Sigmoid colon (tissue), 7 donors: ENCODE data around the gene ARHGAP9. TPM values are rescaled to one million over a fixed set of nuclear protein-coding genes. Genes with fewer than 3 reads are reported as not detected.
"Not testable (repeated sequence)": the region's sequence is repeated elsewhere in the genome, so short reads cannot be mapped to it uniquely, and the experiment has no call there.

Experiments used
- DNase-seq: peaks from one replicate; pipeline ENCODE4 v3.0.0-alpha.2; 2019
- H3K27ac ChIP-seq, 4 donors: fragments of 200-600 bp; sonication (generic); one replicate each; pipeline ENCODE4 v1.5.1; 2016 to 2019; ENCODE audit warnings: mild to moderate bottlenecking in 1 of 4
- H3K27me3 ChIP-seq, 3 donors: fragments of 200-600 bp; sonication (generic); one replicate each; pipeline ENCODE4 v1.5.1; 2019; ENCODE audit warnings: mild to moderate bottlenecking in 1 of 3
- H3K36me3 ChIP-seq, 4 donors: fragments of 200-600 bp; sonication (generic); one replicate each; pipeline ENCODE4 v1.5.1; 2016 to 2019
- H3K4me1 ChIP-seq, 4 donors: fragments of 200-600 bp; sonication (generic); one replicate each; pipeline ENCODE4 v1.5.1; 2017 to 2019
- H3K4me3 ChIP-seq, 4 donors: fragments of 200-600 bp; sonication (generic); one replicate each; pipeline ENCODE4 v1.5.1; 2017 to 2019; ENCODE audit warnings: mild to moderate bottlenecking in 2 of 4, moderate library complexity in 1 of 4
- H3K9me3 ChIP-seq, 4 donors: fragments of 200-600 bp in 3 of 4; sonication (generic) in 3 of 4; one replicate each; pipeline versions ENCODE4 v1.5.1 to v1.6.1; 2013 to 2019
- EP300 ChIP-seq, 4 donors: sonication (generic); formaldehyde crosslinking; IDR thresholded peaks; one replicate each; pipeline ENCODE4 v1.6.1; 2017; ENCODE audit warnings: antibody characterized with exemption in 4 of 4
- POLR2A ChIP-seq, 2 donors: fragments of 450-650 bp; IDR thresholded peaks; one replicate each; pipeline ENCODE4 v1.6.1; 2016; ENCODE audit warnings: antibody characterized with exemption in 2 of 2, mild to moderate bottlenecking in 2 of 2, moderate library complexity in 2 of 2
- POLR2AphosphoS5 ChIP-seq, 4 donors: sonication (generic); formaldehyde crosslinking; IDR thresholded peaks; one replicate each; pipeline ENCODE4 v1.6.1; 2017; ENCODE audit warnings: antibody characterized with exemption in 4 of 4
- WGBS, 2 donors: extraction: QIAGEN DNeasy Blood & Tissue Kit; methylation state at CpG; one replicate each; pipeline ENCODE4 v1.1.7; 2013; 5-methylcytosine and 5-hydroxymethylcytosine counted together
- intact Hi-C: fragments of 100-400 bp; cut with DNase I; formaldehyde crosslinking; loops from one replicate; pipeline ENCODE4 v1.15.1; 2023
- polyA plus RNA-seq, 3 donors: library from polyadenylated mRNA; stranded (reverse); fragments of 200-250 nt; gene quantifications; one replicate each; pipeline ENCODE4 v1.2.3, GENCODE V29; 2013
- total RNA-seq, 4 donors: library from RNA; depleted of rRNA; stranded (reverse); fragments of >200 nt; gene quantifications; one replicate each; pipeline ENCODE4 v1.1.0, GENCODE V29; 2016
- TF ChIP-seq, protein P1 (sequence below), 4 experiments: fragments of 450-650 bp in 3 of 4; fragments of 200-600 bp in 1 of 4; IDR thresholded peaks; one replicate each; pipeline ENCODE4 v1.5.1; 2016 to 2019; ENCODE audit warnings: antibody characterized with exemption in 4 of 4, mild to moderate bottlenecking in 3 of 4, moderate library complexity in 2 of 4
- donor health status: healthy with polysubstance abuse.
- donor health status: Bipolar disorder and iron deficiency.
- donor health status: healthy.

ARHGAP9 gene
- total and polyA plus RNA-seq, 7 donors: 4.3 to 54.7 (median 6.6) TPM

- no peak for TF ChIP-seq POLR2A (IDR thresholded peaks at IDR 0.05)
- no peak for TF ChIP-seq EP300 (IDR thresholded peaks at IDR 0.05)
- TF ChIP-seq, protein P1, sequence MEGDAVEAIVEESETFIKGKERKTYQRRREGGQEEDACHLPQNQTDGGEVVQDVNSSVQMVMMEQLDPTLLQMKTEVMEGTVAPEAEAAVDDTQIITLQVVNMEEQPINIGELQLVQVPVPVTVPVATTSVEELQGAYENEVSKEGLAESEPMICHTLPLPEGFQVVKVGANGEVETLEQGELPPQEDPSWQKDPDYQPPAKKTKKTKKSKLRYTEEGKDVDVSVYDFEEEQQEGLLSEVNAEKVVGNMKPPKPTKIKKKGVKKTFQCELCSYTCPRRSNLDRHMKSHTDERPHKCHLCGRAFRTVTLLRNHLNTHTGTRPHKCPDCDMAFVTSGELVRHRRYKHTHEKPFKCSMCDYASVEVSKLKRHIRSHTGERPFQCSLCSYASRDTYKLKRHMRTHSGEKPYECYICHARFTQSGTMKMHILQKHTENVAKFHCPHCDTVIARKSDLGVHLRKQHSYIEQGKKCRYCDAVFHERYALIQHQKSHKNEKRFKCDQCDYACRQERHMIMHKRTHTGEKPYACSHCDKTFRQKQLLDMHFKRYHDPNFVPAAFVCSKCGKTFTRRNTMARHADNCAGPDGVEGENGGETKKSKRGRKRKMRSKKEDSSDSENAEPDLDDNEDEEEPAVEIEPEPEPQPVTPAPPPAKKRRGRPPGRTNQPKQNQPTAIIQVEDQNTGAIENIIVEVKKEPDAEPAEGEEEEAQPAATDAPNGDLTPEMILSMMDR (IDR thresholded peaks at IDR 0.05): no peak
- no peak for TF ChIP-seq POLR2AphosphoS5 (IDR thresholded peaks at IDR 0.05)
- Histone ChIP-seq H3K4me3 (no peak overlapping the region), H3K27ac (no peak overlapping the region), H3K4me1 (no peaks in the 10 kb centered on the region), H3K9me3 (no peaks in the 10 kb centered on the region), H3K27me3 (no peaks in the 10 kb centered on the region), H3K36me3 (peaks cover 24 to 90% (median 34%) of the 10 kb centered on the region in 4 donors)
- no peak for DNase-seq
- WGBS, 2 donors: 94 to 96% methylated on average over 4 of the region's 4 CpGs
- intact Hi-C loops: no loop called here
Measured at GRCh38 chr12:57498571-57498970, 18.9 kb upstream of the ARHGAP9 start.

DNA sequence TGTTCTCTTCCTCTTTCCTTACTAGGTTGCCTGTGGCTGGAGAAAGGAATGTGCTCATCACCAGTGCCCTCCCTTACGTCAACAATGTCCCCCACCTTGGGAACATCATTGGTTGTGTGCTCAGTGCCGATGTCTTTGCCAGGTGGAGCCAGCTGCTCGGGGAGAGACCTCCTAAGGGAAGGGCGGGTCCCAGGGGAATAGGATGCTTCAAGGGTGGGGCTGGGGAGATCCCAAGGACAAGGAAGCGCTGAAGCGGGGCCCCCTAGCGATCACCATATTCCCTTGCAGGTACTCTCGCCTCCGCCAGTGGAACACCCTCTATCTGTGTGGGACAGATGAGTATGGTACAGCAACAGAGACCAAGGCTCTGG is 18.5 kb upstream of the ARHGAP9 start:
- no peaks in the 10 kb centered on the region for H3K4me1 ChIP-seq
- no peak for DNase-seq
- no peak for TF ChIP-seq POLR2A (IDR thresholded peaks at IDR 0.05)
- no peak for TF ChIP-seq EP300 (IDR thresholded peaks at IDR 0.05)
- no peak overlapping the region for H3K27ac ChIP-seq
- 88 to 91% methylated on average over 9 of the region's 9 CpGs for WGBS, 2 donors
- H3K36me3 ChIP-seq: peaks cover 24 to 85% (median 34%) of the 10 kb centered on the region in 4 donors
- H3K4me3 ChIP-seq: no peak overlapping the region
- H3K9me3 ChIP-seq: no peaks in the 10 kb centered on the region
- intact Hi-C loops: no loop called here
- H3K27me3 ChIP-seq: no peaks in the 10 kb centered on the region

DNA sequence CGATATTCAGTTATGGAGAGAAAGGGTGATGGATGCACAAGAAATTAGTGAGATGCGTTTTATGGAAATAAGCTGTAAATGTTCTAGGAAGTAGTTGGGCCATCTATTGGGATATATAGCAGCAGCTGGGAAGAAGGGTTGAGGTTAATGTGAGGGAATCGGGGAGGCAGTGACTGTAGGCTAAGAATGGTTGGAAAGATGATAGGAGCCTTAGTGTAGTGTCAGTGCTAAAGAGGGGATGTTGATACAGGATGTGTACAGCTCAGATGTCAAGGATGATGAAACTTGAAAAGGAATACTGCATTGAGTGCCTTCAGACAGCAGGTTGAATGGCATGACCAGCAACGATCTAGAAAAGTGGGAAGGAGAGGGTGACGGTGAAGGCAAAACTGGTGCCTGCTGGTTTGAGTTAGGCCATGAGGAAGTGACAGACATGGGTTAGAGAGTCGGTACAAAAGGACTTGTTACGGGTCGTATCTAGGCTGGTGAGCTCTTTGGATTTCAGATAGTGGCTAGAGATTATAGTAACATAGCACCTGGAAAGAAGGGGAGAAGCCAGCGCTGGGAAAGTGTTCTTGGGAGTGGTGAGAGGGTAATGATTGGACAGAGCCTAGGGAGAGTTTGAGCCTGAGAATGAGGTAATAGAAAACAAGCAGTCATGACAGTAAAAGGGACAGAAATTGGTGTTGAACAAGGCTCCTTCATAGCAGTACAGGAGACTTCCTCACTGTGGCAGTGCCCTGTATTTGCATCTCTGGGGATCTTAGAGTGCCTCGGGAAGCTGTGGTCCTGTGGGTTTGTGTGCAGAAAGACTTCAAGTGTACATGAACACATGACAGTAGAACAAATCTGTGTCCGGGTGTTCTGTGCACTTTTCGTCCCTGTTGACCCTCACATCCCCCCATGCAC is 17.8 kb upstream of the ARHGAP9 start:
- 92 to 93% methylated on average over 12 of the region's 12 CpGs for WGBS, 2 donors
- no peak for DNase-seq
- TF ChIP-seq EP300 (IDR thresholded peaks at IDR 0.05): no peak
- TF ChIP-seq, protein P1 (IDR thresholded peaks at IDR 0.05): no peak
- no peak for TF ChIP-seq POLR2AphosphoS5 (IDR thresholded peaks at IDR 0.05)
- no peak for TF ChIP-seq POLR2A (IDR thresholded peaks at IDR 0.05)
- H3K36me3 ChIP-seq: peaks cover 24 to 85% (median 34%) of the 10 kb centered on the region in 4 donors
- intact Hi-C loops: no loop called here
- H3K27ac ChIP-seq: no peak overlapping the region
- no peaks in the 10 kb centered on the region for H3K4me1 ChIP-seq
- no peak overlapping the region for H3K4me3 ChIP-seq
- H3K27me3 ChIP-seq: no peaks in the 10 kb centered on the region
- H3K9me3 ChIP-seq: no peaks in the 10 kb centered on the region

DNA sequence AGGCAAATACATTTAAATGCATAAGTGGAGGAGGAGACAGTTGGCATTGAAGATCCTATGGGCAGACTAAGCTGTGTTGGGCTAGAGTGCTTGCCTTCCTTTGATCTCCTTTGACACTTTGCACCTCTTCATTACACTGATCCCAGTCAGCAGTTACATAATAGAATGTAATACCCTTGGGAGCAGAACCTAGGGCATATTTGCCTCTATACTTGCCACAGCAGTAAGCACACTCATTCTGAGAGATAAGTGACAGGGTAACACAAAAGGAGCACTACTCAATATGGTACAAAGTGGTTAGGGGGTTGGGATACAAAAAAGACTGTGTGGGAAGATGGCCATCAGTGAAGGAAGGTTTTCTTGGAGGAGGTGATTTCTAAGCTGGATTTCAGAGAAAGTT is 17.2 kb upstream of the ARHGAP9 start:
- Histone ChIP-seq H3K27ac (no peak overlapping the region), H3K4me1 (no peaks in the 10 kb centered on the region), H3K4me3 (no peak overlapping the region), H3K36me3 (peaks cover 24 to 85% (median 35%) of the 10 kb centered on the region in 4 donors), H3K9me3 (no peaks in the 10 kb centered on the region), H3K27me3 (no peaks in the 10 kb centered on the region)
- intact Hi-C loops: no loop called here
- DNase-seq: no peak
- TF ChIP-seq POLR2A (IDR thresholded peaks at IDR 0.05) (no peak), POLR2AphosphoS5 (IDR thresholded peaks at IDR 0.05) (no peak), EP300 (IDR thresholded peaks at IDR 0.05) (no peak)
- TF ChIP-seq, protein P1 (IDR thresholded peaks at IDR 0.05): no peak

GRCh38 chr12:57495051-57495701 is 15.5 kb upstream of the ARHGAP9 start:
- H3K27ac ChIP-seq, intact Hi-C loops, H3K9me3 ChIP-seq, H3K4me3 ChIP-seq, H3K4me1 ChIP-seq, DNase-seq, H3K27me3 ChIP-seq: not testable (repeated sequence)
- 97% methylated on average over 45 of the region's 48 CpGs for WGBS, 2 donors
- H3K36me3 ChIP-seq: peaks cover 24 to 85% (median 36%) of the 10 kb centered on the region in 4 donors
